ENCODE results near the gene JAML. TPM values are rescaled to one million over a fixed set of nuclear protein-coding genes. Genes with fewer than 3 reads are reported as not detected.

JAML gene
- total RNA-seq, 1 experiment from 2014 or later: 0.30 TPM

GRCh38 chr11:118251858-118252652, 27.2 kb upstream of the JAML start, which contains the start of gene MPZL3:
Gene MPZL3 (minus strand): TSS chr11:118252365. CDS start chr11:118252294, 71 bp downstream.
- peak within 1 kb of the TSS; percentile 78 for H3K4me2 ChIP-seq (ENCODE audit: low read length)
- no peaks in the 10 kb centered on the region for H3K27me3 ChIP-seq (ENCODE audit: insufficient read depth, low read length)
- no peaks in the 10 kb centered on the region for H4K20me1 ChIP-seq (ENCODE audit: insufficient read depth)
- intact Hi-C loops (cut with micrococcal nuclease): no loop called here
- H3K9me2 ChIP-seq (ENCODE audit: insufficient read depth): no peaks in the 10 kb centered on the region
- ChIA-PET CTCF (interaction anchor here (0.7 to 1.9 kb wide), 4 partner anchors 10 to 53 kb away, joined by 3 to 6 read pairs (median 3); no protein-coding TSS in a partner anchor), RAD21 (ENCODE audit: low non-redundant PET in 1 of 2, low total read pairs in 2 of 2, uncharacterized antibody in 2 of 2, unreplicated experiment in 2 of 2) (interaction anchor here in 1 of 2 experiments (0.6 kb wide), 1 partner anchor 100 kb away, joined by 4 read pairs; the partner anchor contains the start of gene SCN4B), POLR2A (interaction anchor here (0.8 to 1.8 kb wide), 5 partner anchors 10 to 24 kb away, joined by 3 to 10 read pairs (median 3); partner anchors contain the start of gene MPZL2)
- peaks cover 5 to 14% of the 10 kb centered on the region in 2 experiments; a peak in 3 of 4 replicates for H3K4me1 ChIP-seq (ENCODE audit: control insufficient read depth in 1 of 2, insufficient read depth in 2 of 2, low read length in 2 of 2)
- TSS peak; percentile 91 for BruUV-seq (replicated peaks)
- H2AFZ ChIP-seq (ENCODE audit: low read depth, low read length, poor library complexity, severe bottlenecking): peak within 1 kb of the TSS; percentile 63
- no peaks in the 10 kb centered on the region for H3K9me3 ChIP-seq (ENCODE audit: control insufficient read depth in 1 of 2, insufficient read depth in 1 of 2, low read depth in 1 of 2, low read length in 2 of 2)
- peak; percentile 96 for DNase-seq (ENCODE audit: low read depth, low spot score)
- H3K79me2 ChIP-seq (ENCODE audit: insufficient read depth, low read length): peaks cover 4% of the 10 kb centered on the region; the same call in 1 of the 2 replicates
- no peaks in the 10 kb centered on the region for H3K36me3 ChIP-seq (ENCODE audit: control insufficient read depth in 1 of 2, insufficient read depth in 2 of 2, low read length in 2 of 2)
- peak within 1 kb of the TSS; percentile 77 for H3K9ac ChIP-seq (ENCODE audit: low read length)
- peak within 1 kb of the TSS; percentile 73 to 78 for H3K4me3 ChIP-seq (replicated peaks in 1 of 2; ENCODE audit: low read depth in 1 of 2, low read length in 2 of 2)
- ATAC-seq: peak; percentile 91
- peak within 1 kb of the TSS; percentile 94 for H3K27ac ChIP-seq (ENCODE audit: low read depth, low read length)
- no peak for TF ChIP-seq CTCF (IDR thresholded peaks at IDR 0.05 in 2 of 3, conservative IDR thresholded peaks at IDR 0.05 in 1 of 3; ENCODE audit: borderline replicate concordance in 1 of 3, insufficient read depth in 1 of 3, low read depth in 2 of 3, low read length in 2 of 3)
- no peak for TF ChIP-seq ZFX (IDR thresholded peaks at IDR 0.05)
- TF ChIP-seq RAD21 (IDR thresholded peaks at IDR 0.05; ENCODE audit: low read depth): no peak
- peak; percentile 68 for TF ChIP-seq ELF1 (IDR thresholded peaks at IDR 0.05; ENCODE audit: borderline replicate concordance, low read depth)
- no peak for TF ChIP-seq CBX3 (IDR thresholded peaks at IDR 0.05; ENCODE audit: low read depth)
- peak; percentile 80 for TF ChIP-seq POLR2A (IDR thresholded peaks at IDR 0.05; ENCODE audit: borderline replicate concordance, extremely low read depth, insufficient read depth, insufficient read length)
- TF ChIP-seq JUND (IDR thresholded peaks at IDR 0.05): no peak
- TF ChIP-seq CEBPB (IDR thresholded peaks at IDR 0.05; ENCODE audit: low read depth): no peak
- peak; percentile 86 for TF ChIP-seq POLR2AphosphoS5 (IDR thresholded peaks at IDR 0.05; ENCODE audit: low read depth, low read length)
- peak; percentile 61 for TF ChIP-seq ZBTB33 (IDR thresholded peaks at IDR 0.05; ENCODE audit: extremely low read depth, insufficient replicate concordance, low read length)
- no peak; the same call in 1 of the 2 replicates for TF ChIP-seq SRF (IDR thresholded peaks at IDR 0.05; ENCODE audit: low read depth)
- no peak for TF ChIP-seq ZNF274 (IDR thresholded peaks at IDR 0.05; ENCODE audit: low read depth, low read length)
- TF ChIP-seq SIN3A (IDR thresholded peaks at IDR 0.05; ENCODE audit: low read depth): peak; percentile 54
- TF ChIP-seq YY1 (IDR thresholded peaks at IDR 0.05; ENCODE audit: extremely low read depth, insufficient replicate concordance, low read depth, low read length): peak; percentile 84
- TF ChIP-seq TCF7L2 (IDR thresholded peaks at IDR 0.05; ENCODE audit: borderline replicate concordance, extremely low read depth, insufficient read depth, insufficient read length): peak; percentile 32
- TF ChIP-seq EZH2 (IDR thresholded peaks at IDR 0.05): no peak
- peak; percentile 59 for TF ChIP-seq MAX (IDR thresholded peaks at IDR 0.05)
- peak; percentile 31; the same call in 1 of the 2 replicates for TF ChIP-seq SP1 (IDR thresholded peaks at IDR 0.05; ENCODE audit: low read depth)
- TF ChIP-seq EGR1 (IDR thresholded peaks at IDR 0.05; ENCODE audit: low read depth): peak; percentile 77
- no peak for TF ChIP-seq ATF3 (IDR thresholded peaks at IDR 0.05)
